Umbilical cord (tissue), 2 donors: ENCODE measurements around the gene RCN2. TPM values are rescaled to one million over a fixed set of nuclear protein-coding genes. Genes with fewer than 3 reads are reported as not detected.
A peak's percentile ranks its signal among the peaks of the same experiment; 100 is the strongest.

ENCODE experiments used
- DNase-seq: peaks from one replicate; pipeline ENCODE4 v3.0.0-alpha.2; 2015; ENCODE audit warnings: low spot score
- total RNA-seq: library from RNA; depleted of rRNA; stranded (reverse); fragments of >200 nt; gene quantifications from one replicate; pipeline ENCODE4 v1.2.3, GENCODE V29; 2014; ENCODE audit warnings: low replicate concordance; ENCODE audit not compliant: insufficient read depth

Gene RCN2
- total RNA-seq, 1 donor from 2014 or later = 62.6 TPM

- DNase-seq = no peak
Observed at GRCh38 chr15:76973906-76974305, 42.4 kb downstream of the RCN2 start.

GRCh38 chr15:76974456-76975036 is 43.0 kb downstream of the RCN2 start:
- no peak for DNase-seq

GRCh38 chr15:76976141-76976540 is 44.6 kb downstream of the RCN2 start:
- DNase-seq = no peak

- no peak for DNase-seq
Observed at GRCh38 chr15:76976572-76977270, 45.2 kb downstream of the RCN2 start.

GRCh38 chr15:76978522-76979330 is 47.2 kb downstream of the RCN2 start:
- DNase-seq = no peak

- no peak for DNase-seq
Observed at GRCh38 chr15:76979331-76979925, 47.9 kb downstream of the RCN2 start.

GRCh38 chr15:76979996-76980520 is 48.5 kb downstream of the RCN2 start:
- no peak for DNase-seq

GRCh38 chr15:76982356-76982755 is 50.8 kb downstream of the RCN2 start:
- DNase-seq = no peak

- DNase-seq = no peak
Observed at GRCh38 chr15:76982756-76983155, 51.2 kb downstream of the RCN2 start.

GRCh38 chr15:76983590-76984375 is 52.2 kb downstream of the RCN2 start:
- DNase-seq = no peak

- DNase-seq = no peak
Observed at GRCh38 chr15:76986743-76987142, 55.2 kb downstream of the RCN2 start.

GRCh38 chr15:76987276-76987675 is 55.7 kb downstream of the RCN2 start:
- DNase-seq = no peak

- DNase-seq = peak; percentile 26
Observed at GRCh38 chr15:76987896-76988860, 56.6 kb downstream of the RCN2 start.

GRCh38 chr15:76988867-76989780 is 57.6 kb downstream of the RCN2 start:
- DNase-seq = peak; percentile 29

GRCh38 chr15:76991048-76991447 is 59.5 kb downstream of the RCN2 start:
- no peak for DNase-seq

- no peak for DNase-seq
Observed at GRCh38 chr15:76991741-76992645, 60.4 kb downstream of the RCN2 start.

GRCh38 chr15:76993114-76993725 is 61.7 kb downstream of the RCN2 start:
- no peak for DNase-seq
